ENCODE measurements around the gene FAR2.

- TF ChIP-seq CTCF (conservative IDR thresholded peaks at IDR 0.05; ENCODE audit: low read depth, low read length) = no peak
- no peak for TF ChIP-seq EZH2 (IDR thresholded peaks at IDR 0.05; ENCODE audit: borderline replicate concordance, low read depth, low read length, poor library complexity, severe bottlenecking)
Measured at GRCh38 chr12:29277231-29277630, 128.2 kb downstream of the FAR2 start.
